GM19328 (cell line): Measurements from ENCODE around the gene TRIM47.

Source experiments
- ATAC-seq: cut with Tn5 transposase; IDR thresholded peaks from one replicate; pipeline ENCODE4 v1.9.1; 2021; ENCODE audit warnings: mild to moderate bottlenecking, moderate library complexity; ENCODE audit not compliant: unreplicated experiment

Gene TRIM47

DNA sequence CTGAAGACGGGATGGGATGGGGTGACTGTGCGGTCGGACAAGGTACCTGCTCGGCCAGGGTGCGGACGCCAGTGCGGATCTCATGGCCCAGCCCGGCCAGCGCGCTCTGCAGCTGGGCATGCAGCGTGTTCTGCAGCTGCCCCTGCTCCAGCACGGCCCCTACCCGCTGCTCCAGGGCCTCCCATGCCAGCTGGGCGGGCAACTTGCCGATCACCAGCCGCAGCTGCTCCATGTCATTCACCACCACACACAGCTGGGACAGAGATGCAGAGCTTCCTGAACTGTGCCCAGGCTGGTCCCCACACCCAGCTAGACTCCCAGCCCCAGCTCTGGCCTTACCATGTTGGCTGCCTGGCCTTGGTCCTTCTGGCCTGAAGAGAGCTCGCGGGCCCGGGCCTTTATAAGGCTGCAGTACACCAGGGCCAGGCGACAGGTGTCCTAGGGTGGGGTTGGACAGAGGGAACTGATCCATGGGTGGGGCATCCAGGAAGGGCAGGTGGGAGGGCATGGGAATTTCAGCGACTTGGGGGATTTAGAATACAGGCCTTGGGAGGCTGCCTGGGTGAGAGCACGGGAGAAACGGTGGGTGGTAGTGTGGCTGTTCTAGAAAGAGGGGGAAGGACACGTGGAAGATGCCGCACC is 44.0 kb downstream of the TRIM47 start:
- no peak for ATAC-seq

DNA sequence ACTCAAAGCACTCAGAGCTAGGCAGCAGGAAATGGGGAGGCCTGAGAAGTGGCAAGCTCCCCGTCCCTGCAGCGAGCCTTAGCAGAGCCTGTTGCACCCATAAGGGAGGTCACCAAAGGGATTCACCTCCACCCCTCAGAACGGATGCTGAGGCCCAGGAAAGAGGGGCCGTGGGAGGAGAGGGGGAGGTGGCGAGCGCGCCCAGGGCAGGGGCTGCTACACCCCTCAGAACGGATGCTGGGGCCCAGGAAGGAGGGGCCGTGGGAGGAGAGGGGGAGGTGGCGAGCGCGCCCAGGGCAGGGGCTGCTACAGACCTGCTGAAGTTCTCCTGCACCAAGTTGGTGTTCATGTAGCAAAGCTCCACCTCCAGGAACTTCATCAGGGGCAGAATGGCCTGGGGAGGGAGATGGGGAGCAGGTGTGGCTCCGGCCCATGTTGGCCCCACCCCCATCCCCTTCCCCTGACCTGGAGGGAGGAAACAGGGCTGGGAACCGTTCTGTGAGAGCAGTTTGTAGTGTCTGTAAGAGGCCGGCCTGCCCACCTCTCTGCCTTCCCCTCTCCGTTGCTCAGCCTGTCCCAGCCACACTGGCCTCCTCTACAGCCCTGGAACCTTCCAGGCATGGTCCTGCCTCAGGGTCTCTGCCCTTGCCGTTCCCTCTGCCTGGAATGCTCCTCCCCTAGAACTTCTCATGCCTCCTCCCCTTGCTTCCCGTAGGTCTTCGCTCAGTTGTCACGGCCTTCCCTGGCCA is 45.6 kb downstream of the TRIM47 start:
- no peak for ATAC-seq

DNA sequence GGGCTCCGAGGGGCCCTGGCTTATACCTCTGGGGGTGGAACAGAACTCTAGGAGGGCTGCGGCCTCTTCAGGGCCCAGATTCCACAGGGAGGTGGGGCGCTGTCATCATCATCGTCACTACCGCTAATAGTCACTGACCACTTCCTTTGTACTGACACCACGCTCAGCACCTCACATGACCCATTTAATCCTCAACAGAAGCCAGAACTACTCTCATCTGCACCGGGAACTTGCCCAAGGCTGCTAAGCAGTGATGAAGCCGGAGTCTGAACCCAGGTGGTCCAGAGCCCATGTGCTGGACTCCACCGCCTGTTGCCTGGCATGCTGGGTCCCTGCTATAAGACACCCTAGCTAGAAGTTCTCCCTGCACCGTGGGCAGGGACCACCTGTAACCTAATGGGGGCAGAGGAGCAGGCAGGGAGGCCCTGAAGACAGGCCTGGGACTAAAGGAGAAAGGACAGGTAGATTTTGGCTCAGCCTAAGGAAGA is 46.2 kb downstream of the TRIM47 start:
- ATAC-seq: no peak

DNA sequence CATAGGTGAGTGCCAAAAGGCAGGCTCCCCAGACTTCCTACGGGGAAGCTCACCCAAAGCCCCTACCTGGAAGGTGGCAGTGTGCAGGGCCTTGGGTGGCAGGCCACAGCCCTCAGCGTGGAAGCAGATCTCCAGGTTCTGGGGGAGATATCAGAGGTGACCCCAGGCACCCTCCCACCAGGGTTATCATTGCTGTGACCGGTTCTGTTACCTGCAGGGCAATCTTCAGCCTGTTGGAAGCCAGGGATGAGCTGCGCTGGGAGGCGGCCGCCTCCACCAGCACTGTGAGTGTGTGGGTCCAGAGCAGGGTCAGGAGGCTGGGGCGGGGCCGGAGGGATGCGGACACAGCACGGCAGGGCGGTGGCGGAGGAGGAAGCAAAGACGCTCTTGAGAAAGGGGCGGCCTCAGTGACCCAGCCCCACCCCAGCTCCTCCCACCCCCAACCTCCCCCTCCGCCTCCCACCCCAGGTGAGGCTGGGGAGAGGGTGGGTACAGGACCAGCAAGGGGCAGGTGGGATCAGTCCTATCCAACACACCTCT is 47.3 kb downstream of the TRIM47 start:
- no peak for ATAC-seq

DNA sequence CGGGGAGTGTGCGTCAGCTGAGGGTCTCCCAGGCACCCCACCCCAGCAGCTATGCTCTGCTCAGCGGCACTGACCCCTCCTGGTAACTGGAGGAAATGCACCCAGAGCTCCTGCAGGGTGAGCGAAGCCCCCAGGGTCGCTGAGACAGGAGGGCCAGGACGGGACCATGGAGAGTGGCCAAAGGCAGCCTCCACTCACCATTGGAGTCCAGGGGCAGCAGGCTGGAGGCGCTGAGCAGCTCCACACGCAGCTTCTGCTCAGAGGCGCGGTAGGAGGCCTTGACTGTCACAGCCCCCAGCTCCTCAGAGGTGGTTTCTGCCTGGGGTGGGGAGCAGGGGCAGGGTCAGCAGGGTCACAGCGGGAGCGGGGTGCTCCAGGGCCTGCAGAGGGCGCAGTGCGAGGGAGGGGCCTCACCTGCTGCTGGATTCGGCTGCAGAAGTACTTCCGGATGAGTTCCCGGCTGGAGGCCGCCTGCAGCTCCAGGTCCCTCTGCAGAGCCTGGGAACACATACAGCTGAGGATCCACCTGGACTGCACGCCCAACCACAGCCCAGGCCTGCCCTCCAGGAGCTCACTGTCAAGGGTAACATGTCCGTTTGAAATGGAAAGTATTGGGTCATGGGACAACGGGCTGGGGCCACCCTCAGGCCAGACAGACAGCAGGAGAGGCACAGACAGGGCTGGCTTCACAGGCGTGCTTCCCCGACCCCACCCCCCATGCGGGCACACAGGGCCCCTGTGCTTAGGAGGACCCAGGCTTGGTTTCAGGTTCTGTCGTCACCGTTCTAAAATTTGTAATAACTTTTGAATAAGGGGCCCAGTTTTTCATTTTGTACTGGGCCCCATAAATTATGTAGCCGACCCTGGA is 48.0 kb downstream of the TRIM47 start:
- no peak for ATAC-seq

DNA sequence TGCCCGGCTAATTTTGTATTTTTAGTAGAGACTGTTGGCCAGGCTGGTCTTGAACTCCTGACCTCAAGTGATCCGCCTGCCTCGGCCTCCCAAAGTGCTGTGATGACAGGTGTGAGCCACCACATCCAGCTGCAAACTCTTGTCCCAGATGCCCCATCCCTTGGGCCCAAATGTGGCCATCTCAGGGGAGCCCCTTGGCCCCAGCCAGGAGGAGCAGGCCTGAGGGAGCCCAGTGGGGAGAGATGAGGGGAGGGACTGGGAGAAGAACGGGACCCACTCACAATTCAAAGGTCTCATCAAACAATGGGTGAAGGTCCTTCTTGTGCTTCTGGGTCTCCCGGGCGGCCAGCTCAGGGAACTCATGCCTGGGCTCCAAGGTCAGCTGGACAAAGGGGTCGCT is 48.6 kb downstream of the TRIM47 start:
- no peak for ATAC-seq

DNA sequence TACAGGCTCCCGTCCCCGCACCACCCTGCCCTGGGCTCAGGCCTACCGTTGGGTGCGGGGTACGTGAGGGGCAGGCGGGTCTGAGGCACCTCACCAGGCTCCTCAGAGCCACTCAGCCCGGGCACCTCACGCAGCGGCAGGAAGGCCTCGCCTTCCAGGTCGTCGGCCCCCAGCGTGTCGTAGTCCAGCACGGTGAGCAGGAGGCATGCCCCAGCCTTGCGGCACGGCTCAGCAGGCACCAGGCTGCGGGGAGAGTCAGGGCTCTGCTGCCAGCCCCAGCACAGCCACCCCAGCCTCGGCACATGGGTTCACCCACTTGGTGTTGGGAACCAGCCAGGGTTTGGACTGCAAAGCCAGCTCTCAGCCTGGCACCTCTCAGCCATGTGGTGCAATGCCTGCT is 49.6 kb downstream of the TRIM47 start:
- no peak for ATAC-seq

DNA sequence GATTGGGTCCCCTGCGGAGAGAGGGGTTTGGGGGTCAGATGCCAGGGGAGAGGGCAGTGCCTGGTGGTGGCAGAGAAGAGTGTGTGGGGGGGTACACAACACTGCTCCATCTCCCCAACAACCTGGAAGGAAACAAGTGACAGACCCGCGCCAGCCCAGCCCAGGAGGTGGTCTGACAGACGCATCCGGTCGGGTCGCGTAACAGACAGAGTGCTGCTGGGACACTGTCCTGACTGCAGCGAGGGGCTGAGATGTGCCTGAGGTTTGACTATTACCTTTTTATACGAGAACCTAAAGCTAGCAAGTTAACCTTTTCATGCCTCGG is 50.3 kb downstream of the TRIM47 start:
- no peak for ATAC-seq

DNA sequence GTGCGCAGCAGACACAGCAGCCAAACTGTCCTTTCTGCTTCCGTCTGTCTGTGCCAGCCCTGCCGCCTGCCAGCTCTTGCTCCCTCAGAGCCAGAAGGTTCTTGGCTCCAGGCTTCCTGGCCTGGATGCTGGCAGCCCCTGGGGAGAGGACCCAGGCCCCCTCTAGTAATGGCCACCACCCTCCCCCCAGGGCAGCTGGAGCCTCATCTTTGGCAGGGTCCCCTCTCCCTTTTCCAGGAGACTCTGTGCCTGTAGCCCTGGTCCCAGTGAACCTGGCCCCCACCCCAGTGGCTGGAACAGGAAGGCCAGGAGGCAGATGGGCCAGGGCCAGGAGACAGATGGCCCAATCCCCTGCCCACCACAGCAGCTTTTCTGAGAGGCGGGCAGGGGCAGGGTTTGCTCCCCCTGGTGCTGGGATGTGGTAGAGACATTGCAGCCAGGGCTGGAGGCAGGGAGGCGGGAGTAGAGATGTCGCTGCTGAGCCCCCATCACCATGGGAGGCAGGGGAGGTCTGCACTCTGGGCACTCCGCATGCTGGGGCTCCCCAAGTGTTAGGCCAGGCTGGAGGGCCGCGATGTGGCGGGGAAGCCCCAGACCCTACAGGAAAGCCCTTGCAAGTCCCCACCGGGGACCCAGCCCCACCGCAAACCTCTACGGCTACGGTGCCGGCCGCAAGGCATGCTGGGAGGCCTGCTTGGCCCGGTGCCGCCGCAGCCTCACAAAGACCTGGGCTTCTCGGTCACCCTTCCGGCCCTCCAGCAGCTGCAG is 50.9 kb downstream of the TRIM47 start:
- no peak for ATAC-seq

DNA sequence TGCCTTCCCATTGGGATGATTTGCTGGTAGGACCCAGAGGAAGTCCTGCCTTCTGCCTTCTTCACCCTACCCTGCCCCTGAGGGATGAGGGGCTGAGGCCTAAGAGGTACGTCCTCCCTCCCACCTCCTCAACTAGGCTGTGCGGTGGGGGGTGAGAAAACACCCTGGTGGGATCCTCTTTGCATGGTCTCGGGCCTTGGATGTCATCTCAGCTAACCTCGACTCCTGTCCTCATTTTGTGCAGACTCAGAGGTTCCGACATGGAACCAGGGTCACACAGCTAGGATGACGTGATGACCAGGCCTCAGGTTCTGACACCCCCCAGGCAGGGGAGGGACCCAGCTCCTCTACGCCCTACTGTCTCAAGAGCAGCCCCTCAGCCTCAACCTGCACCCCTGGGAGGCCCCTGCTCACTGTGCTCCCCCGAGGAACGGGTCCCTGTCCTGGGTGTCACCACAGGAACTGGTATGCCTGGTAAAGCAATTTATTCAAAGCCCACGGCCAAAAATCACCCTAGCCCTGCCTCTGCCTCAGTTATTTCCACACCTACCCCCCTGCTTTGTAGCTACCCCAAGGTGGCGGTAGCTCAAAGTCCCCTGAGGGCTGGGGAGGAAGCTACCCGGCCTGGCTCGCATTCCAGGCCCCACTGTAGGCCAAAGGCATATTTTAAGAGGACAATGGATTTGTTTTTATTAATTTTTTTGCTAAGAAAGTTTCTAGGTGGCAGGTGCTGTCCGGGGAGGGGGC is 51.6 kb downstream of the TRIM47 start:
- ATAC-seq: no peak

DNA sequence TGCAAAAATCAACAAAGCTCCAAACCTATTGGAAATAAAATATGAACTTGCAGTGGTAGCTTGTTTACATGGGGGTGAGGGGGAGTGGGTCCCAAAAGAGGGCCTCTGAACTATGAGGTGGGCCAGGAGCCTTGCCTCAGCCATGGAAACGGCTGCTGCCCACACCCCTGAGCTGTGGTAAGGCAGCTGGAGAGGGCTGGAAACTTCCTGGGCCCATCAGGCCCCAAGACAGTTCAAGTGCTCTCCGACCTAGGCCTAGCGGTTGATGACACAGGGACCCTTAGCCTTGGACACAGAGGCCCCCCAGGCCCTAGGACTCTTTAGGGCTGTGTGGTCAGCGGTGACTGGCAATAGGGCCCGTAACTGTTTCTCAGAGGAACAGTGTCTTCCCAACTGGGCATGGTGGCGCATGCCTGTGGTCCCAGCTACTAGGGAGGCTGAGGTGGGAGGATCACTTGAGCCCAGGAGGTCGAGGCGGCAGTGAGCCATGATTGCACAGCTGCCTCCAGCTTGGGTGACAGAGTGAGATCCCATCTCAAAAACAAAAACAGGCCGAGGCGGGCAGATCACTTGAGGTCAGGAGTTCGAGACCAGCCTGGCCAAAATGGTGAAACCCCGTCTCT is 52.5 kb downstream of the TRIM47 start:
- no peak for ATAC-seq

DNA sequence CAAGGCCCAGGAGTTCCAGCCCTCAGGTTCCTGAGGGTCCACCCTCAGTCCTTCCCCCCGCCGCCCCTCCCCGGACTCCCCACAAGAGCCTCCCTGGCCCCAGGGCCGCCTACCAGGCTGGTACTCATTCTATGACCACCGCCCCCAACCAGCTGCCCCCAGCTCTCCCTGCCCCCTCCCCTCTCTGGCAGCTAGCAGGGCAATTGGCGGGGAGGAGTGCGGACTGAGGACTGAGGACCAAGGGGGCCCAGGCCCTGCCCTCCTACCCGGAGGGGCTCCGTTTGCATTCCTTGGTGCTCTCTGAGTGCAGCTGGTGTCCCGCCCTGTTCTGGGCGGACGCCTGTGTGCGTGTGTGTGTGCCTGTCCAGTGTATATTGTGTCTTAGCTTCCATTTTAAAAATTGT is 53.2 kb downstream of the TRIM47 start:
- no peak for ATAC-seq

DNA sequence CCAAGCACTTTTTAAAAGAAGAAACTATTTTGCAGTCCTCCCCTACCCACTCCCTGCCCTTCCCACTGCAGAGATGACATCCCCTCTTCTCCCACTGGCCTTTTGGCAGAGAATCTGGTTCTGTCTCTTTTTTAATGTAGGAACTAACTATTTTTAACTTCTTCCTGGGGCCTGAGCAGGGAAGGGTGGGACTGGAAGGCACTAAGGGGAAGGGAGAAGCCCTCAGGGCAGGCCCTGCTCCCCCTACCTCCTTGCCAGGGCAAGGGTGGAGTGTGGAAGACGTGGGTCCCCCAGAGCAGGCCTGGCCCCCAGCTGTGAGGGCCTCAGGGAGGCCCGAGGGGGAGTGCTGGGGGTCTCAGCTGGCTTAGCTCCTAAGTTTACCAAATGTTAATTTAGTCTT is 53.7 kb downstream of the TRIM47 start:
- ATAC-seq: no peak
